IPS DF 4.7 (cell line): ENCODE measurements around the gene PTPRK.
"Not testable (repeated sequence)": the region's sequence is repeated elsewhere in the genome, so short reads cannot be mapped to it uniquely, and the experiment has no call there.

Experiments
- DNase-seq: peaks from one replicate; pipeline ENCODE4 v3.0.0-alpha.2; 2013; ENCODE audit warnings: low spot score; ENCODE audit errors: extremely low read depth

PTPRK gene

DNA sequence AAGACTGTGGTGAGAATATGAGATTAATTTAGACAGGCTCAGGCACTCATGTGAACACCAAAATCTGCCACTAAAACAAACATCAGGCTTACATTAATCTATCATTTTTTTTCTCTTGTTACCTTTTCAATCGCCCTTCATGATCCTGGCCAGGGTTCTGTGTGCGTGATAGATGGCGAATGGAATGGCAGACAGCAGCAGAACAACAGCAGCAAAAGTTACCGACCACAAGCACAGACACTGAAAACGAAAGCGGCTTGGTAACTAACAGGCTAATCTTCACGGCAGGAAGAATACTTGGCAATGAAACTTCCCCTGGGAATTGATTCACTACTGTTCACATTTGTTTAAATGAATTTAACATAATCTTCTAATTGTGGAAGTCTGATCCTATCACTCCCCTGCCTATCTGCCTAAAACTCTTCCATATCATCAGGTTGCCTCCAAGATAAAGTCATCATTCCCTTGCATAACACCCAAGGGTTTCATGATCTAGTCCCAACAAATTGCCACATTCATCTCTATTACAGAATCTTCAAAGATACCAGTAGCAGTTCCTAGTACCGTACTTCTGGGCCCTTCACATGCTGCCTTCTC, 28.7 kb downstream of the PTPRK start:
- DNase-seq, result no peak

DNA sequence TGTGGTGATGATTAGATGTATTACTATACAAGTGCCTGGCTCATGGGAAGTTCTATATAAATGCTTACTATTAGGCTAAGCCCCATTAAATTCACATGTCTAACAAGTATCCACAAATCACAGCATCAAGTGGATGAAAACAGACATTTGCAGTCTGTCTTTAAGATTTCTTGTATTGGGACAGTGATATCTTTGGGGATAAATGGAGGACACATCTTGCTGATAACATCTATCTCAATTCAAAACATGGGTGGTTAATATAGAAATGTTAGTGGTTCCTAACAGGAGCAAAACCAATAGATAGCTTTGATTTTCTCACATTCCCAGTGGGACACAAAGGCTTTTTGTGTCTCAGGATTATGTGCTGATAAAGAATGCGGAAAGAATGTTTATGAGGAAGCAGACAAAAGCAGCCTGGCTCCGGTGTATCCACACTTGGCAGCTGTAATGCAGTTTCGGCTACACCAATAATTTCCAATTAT, 29.3 kb downstream of the PTPRK start:
- no peak for DNase-seq

DNA sequence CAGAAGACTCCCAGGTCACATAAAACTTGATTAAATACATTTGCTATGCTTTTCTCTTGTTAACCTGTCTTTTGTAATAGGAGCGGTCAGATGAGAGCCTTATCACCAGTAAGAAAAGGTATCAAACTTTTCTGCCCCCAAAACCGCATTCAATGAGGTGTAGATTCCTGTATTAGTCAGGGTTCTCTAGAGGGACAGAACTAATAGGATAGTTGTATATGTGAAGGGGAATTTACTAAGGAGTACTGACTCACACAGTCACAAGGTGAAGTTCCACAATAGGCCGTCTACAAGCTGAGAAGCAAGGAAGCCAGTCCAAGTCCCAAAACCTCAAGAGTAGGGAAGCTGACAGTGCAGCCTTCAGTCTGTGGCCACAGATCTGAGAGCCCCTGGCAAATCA, 32.7 kb downstream of the PTPRK start:
- no peak for DNase-seq

- DNase-seq, result no peak
Measured at GRCh38 chr6:128487055-128487454, 33.3 kb downstream of the PTPRK start.

DNA sequence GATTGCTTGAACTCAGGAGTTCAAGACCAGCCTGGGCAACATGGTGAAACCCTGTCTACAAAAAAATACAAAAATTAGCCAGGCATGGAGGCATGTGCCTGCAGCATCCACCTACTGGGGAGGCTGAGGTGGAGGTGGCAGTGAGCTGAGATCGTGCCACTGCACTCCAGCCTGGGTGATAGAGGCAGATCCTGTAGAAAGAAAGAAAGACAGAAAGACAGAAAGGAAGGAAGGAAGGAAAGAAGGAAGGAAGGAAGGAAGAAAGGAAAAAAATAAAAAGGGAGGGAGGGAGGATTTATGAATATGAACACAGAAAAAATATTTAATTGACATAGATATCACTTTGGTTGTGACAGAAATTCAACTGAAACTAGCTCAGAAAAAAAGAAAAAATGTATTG, 33.8 kb downstream of the PTPRK start:
- not testable (repeated sequence) for DNase-seq

DNA sequence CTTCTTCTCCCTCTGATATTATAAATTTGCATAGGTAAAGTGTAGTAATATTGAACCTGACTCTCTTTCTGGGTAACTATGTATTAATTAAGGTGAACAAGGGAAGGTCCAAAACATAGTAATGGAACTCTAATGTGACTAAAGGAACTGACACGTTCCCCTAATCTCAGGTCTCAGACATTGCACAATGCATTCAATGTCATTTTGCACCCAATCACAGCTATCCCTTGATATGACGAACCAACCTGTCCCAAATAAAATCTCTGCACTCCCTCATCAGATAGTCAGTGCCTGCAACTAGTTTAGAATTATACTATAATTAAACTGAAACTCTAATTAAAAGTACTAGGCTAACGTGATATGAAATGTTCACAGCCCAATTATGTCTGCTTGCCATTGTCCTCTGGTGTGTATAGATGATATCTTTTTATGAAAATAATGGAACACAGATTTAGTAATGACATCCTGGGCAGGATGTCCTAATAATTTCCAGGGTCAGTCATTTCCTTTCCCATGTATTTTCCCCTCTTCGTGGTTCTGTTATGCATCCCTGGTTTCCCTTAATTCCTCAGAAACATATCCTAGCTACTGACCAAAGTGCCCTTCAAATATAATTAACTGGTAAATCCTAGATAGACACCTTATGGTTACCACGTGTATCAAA, 36.8 kb downstream of the PTPRK start:
- DNase-seq, result no peak

DNA sequence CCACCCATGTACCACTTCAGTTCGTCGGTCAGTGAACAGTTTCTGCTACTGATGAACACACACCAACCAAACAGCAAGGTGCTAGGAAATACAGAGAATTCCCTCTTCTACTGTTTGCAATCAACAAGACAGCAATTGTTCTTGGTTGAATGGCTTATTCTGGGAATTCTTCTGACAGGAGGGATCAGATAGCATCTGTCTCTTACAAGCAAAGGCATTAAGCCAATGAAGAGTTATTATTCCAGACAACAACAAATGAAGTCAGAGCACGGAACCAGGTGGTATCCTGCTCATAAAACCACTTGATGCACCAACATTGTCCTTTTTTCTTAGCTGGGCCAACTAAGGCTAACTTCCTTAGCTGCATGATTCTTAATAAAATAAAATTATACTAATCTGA, 37.8 kb downstream of the PTPRK start:
- no peak for DNase-seq

DNA sequence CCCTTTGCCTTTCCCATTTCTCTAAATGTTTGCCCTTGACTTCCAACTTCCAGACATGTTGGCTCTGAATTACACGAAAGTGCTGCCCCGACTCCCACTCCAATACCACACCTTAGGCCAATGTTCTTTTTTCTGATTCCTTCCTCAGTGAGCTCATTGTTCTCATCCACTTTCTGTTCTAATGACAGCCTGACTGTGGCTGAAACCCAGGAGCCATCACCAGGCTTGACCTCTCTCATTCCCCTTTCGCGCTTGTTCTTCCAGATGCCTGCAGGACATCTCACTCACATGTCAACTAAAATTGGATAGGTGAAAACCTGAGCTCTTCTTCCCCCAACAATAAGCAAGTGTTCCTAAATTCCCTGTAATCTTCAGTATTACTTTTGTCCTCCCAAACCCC, 40.4 kb downstream of the PTPRK start:
- no peak for DNase-seq

GRCh38 chr6:128479048-128479666, 41.2 kb downstream of the PTPRK start:
- no peak for DNase-seq

GRCh38 chr6:128478230-128479047, 42.0 kb downstream of the PTPRK start:
- DNase-seq, result no peak

DNA sequence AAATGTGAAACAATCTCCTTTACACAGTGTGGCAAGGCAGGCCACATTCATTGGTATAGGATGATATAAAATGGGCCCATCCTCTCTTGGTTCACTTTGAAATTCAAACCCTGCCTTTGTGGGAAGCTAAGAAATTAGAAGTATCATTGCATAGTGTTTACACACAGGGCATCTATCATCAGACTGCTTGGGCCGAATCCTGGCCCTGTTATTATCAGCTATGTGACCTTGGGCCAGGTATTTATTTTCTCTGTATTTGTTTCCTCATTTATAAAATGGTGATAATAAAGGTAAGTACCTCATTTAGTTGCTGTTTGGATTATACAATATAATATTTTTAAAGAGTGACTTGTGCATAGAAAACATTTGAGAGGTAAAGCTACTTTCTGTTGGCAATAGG, 45.5 kb downstream of the PTPRK start:
- no peak for DNase-seq

- DNase-seq, result no peak
Measured at GRCh38 chr6:128474481-128474880, 45.9 kb downstream of the PTPRK start.

DNA sequence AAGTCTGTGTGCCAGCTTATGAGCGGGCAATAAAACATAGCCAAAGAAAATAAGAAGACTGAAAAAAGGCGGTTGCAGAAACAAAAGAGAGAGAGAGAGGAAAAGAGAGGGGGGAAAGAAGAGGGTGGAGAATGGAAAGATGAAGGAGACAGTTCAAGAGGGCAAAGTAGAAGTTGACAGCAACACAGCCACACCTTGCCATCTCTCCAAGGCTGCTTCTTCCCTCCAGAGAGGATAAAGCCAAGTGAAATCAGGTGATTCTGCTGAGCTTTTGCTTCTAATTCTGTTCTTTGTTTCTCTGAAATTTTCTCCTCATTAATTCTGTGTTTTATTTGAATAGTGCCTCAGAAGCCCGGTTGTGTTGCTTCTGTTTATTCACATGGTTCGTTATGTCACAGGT, 48.5 kb downstream of the PTPRK start:
- DNase-seq, result no peak

DNA sequence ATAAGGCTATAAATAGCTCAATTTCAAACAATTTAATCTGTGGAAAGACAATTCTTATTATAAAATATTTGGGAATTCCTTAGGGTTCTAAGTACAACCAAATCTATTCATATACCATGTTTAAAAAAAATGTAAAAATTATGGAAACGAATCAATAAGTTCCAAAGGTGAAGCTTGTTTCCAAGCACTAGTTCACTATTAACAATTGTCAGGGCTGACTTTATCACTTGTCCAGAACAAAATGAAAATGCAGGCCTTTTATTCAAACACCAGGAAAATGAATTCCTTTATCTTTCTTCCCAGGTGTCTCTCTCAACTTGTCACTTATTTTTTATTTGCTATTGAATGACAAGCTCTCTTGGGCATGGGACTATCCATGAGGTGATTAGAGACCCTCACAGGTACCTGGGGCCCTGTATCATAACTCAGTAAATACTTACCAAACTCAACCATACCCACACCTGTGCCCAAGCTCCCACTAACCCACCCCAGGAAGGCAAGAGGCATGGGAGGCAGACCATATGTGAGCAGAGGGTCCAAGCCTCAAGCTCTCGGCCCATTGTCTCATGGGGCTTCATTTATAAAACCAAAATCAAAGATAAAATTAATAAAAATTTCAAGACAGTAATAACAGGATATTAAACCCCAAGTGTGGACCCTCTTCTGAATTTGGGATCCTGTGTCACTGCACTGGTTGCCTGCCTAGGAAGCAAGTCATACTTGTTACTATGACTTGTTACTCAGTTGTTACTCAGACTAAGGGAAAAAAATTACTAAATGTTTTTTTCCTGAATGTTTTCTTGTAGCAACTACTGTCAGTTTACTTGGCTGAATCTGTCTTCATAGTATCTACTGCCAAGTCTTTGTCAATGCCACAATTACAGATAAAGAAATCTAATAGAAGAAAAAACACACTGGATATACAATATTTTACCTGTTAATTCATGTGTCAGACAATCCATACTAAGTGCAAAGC, 54.7 kb downstream of the PTPRK start:
- no peak for DNase-seq

DNA sequence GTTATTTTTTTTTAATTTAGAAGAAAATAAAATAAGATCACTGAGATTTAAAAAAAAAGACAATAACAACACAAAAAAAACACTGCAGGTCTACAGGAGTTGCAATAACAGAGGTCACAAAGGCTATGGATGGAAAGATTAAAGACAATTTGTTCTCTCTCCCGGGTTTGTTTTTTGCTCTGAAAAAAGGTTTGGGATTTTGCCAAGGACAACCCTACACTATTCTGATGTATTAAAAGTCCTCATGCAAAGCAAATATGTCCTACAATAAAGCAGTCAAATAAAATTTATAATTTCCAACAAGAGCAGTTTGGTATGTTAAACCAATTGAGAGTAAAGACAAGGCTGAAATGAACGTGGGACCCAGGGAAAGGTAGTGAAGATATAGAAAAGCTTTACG, 55.6 kb downstream of the PTPRK start:
- no peak for DNase-seq

DNA sequence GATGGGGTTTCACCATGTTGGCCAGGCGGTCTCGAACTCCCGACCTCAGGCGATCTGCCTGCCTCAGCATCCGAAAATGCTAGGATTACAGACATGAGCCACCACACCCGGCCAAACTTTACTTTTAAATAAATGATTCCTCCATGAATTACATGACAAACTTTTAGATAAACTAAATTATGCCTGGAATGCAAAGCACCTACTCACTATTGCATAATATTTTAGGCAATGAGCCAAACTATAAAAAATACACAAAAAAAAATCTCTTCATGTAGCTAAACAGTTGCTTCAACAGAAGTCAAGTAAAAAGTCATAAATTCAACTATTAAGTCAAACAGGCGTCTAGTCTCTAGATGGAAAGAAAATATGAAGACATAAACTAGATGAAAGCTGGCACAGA, 56.5 kb downstream of the PTPRK start:
- DNase-seq, result no peak

- DNase-seq, result no peak
Measured at GRCh38 chr6:128461501-128461900, 58.9 kb downstream of the PTPRK start.

DNA sequence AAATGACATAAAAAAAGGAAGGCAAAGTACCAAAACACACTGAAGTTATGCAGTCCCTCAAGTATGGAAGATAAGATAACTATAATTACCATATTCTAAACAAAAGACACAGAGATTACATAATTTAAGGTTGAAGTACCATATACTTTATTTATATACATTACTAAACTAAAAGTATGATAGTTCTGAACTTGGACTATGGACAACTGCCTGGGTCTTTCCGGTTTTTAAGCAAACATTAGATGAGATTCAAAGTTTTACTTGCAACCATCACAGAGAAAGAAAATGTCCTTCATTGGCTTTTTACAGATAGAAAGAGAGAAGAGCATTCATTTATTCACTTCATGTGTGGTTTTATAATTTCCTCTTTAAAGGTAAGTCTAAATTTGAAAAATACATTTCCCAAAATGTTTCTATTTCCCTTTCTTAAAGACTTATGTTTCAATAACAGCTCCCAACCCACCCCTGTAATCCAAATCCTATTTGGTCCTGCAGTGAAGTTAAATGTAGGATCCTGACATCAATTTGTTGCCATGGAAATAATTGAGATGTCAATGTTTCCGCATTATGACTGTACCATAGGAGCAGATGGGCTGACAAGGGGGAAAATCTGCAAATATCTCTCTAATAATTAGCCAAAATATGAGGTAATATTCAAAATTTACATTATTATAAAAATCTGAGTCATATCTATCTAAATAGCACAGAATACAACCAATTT, 63.7 kb downstream of the PTPRK start:
- DNase-seq, result no peak

- DNase-seq, result no peak
Measured at GRCh38 chr6:128455959-128456358, 64.4 kb downstream of the PTPRK start.

DNA sequence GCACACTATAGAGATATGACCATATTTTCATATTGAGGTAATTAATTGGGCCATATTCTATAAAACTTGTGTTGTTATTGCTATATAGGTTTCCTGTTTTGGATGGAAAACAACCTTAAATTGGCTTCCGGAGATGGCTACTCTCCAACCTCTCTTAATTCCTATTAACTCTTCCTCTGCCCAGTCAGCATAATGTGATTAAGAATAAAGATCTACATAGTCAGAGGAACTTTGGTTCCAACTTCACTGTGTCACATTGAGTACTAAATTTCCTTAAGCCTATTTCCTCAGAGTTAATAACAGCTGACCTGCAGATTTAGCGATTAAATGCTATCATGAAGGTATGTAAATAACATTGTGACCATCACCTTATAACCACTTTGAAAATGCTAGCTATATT, 67.7 kb downstream of the PTPRK start:
- no peak for DNase-seq
